Stomach (tissue), 9 donors: Measurements from ENCODE around the gene STXBP5. TPM values are rescaled to one million over a fixed set of nuclear protein-coding genes. Genes with fewer than 3 reads are reported as not detected.

Experiments used
- DNase-seq, 2 donors: peaks; one replicate each; pipeline versions ENCODE4 v3.0.0 to v3.0.0-alpha.2; 2013 to 2019
- H3K27ac ChIP-seq, 5 donors: fragments of 200-600 bp in 4 of 5; sonication (generic) in 4 of 5; one replicate each; pipeline ENCODE4 v1.5.1; 2013 to 2019; ENCODE audit warnings: mild to moderate bottlenecking in 1 of 5, moderate library complexity in 1 of 5
- H3K27me3 ChIP-seq, 3 donors: fragments of 200-600 bp; sonication (generic); one replicate each; pipeline ENCODE4 v1.5.1; 2017 to 2019; ENCODE audit warnings: mixed run types in 1 of 3
- H3K36me3 ChIP-seq, 4 donors: fragments of 200-600 bp; sonication (generic); 1 replicate in 3 of 4; 2 replicates in 1 of 4; pipeline ENCODE4 v1.5.1; 2016 to 2019
- H3K4me1 ChIP-seq, 4 donors: fragments of 200-600 bp; sonication (generic); one replicate each; pipeline ENCODE4 v1.5.1; 2016 to 2019
- H3K4me3 ChIP-seq, 4 donors: fragments of 200-600 bp; sonication (generic) in 3 of 4; one replicate each; pipeline ENCODE4 v1.5.1; 2016 to 2019; ENCODE audit warnings: mild to moderate bottlenecking in 1 of 4
- H3K9me3 ChIP-seq, 4 donors: fragments of 200-600 bp; sonication (generic); one replicate each; pipeline ENCODE4 v1.5.1; 2016 to 2019
- EP300 ChIP-seq: sonication (generic); formaldehyde crosslinking; IDR thresholded peaks from one replicate; pipeline ENCODE4 v1.6.1; 2017; ENCODE audit warnings: antibody characterized with exemption
- POLR2A ChIP-seq, 4 donors: fragments of 450-650 bp; IDR thresholded peaks; one replicate each; pipeline ENCODE4 v1.6.1; 2016; ENCODE audit warnings: antibody characterized with exemption in 4 of 4, control low read depth in 2 of 4, mild to moderate bottlenecking in 1 of 4, moderate library complexity in 1 of 4
- POLR2AphosphoS5 ChIP-seq, 3 donors: sonication (generic); formaldehyde crosslinking; IDR thresholded peaks; one replicate each; pipeline ENCODE4 v1.6.1; 2016; ENCODE audit warnings: antibody characterized with exemption in 3 of 3
- WGBS, 5 donors: extraction: QIAGEN DNeasy Blood & Tissue Kit in 3 of 5; methylation state at CpG; one replicate each; pipeline versions ENCODE4 v1.1.5 to v1.1.7; 2013 to 2018; 5-methylcytosine and 5-hydroxymethylcytosine counted together
- intact Hi-C: fragments of 100-400 bp; cut with DNase I; formaldehyde crosslinking; loops from one replicate; pipeline ENCODE4 v1.15.1; 2023; ENCODE audit warnings: low total_unique reads
- polyA plus RNA-seq, 3 donors: library from polyadenylated mRNA; stranded (reverse); fragments of 200-250 nt; gene quantifications; one replicate each; pipeline ENCODE4 v1.2.3, GENCODE V29; 2013
- total RNA-seq, 5 donors: library from RNA; depleted of rRNA; stranded (reverse); fragments of >200 nt; gene quantifications; one replicate each; pipeline versions ENCODE4 v1.1.0 to v1.2.3, GENCODE V29; 2014 to 2016
- TF ChIP-seq, protein P1 (sequence below), 7 experiments: fragments of 450-650 bp in 4 of 7; fragments of 200-600 bp in 3 of 7; sonication (generic) in 3 of 7; IDR thresholded peaks; one replicate each; pipeline ENCODE4 v1.5.1; 2016 to 2019; ENCODE audit warnings: antibody characterized with exemption in 7 of 7, control low read depth in 2 of 7, mild to moderate bottlenecking in 1 of 7
- donor health status: healthy with polysubstance abuse.
- donor health status: Bipolar disorder and iron deficiency.
- donor health status: healthy.

The STXBP5 gene
- total and polyA plus RNA-seq, 8 donors, result 5.9 to 56.2 (median 15.8) TPM

DNA sequence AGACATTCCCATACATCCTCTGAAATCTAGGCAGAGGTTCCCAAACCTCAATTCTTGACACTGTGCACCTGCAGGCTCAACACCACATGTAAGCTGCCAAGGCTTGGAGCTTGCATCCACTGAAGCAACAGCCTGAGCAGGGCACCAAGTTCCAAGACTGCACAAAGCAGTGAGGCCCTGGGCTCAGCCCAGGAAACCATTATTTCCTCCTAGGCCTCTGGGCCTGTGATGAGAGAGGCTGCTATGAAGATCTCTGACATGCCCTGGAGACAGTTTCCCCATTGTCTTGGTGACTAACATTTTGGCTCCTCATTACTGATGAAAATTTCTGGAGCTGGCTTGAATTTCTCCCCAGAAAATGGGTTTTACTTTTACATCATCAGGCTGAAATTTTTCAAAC is 196.8 kb downstream of the STXBP5 start:
- no peak for DNase-seq
- no peaks in the 10 kb centered on the region for H3K4me1 ChIP-seq
- H3K27ac ChIP-seq, result no peak overlapping the region
- peaks cover 0 to 20% (median 12%) of the 10 kb centered on the region in 4 donors for H3K9me3 ChIP-seq
- H3K4me3 ChIP-seq, result no peak overlapping the region
- no peaks in the 10 kb centered on the region for H3K27me3 ChIP-seq
- H3K36me3 ChIP-seq, result no peaks in the 10 kb centered on the region
- TF ChIP-seq EP300 (no peak), POLR2AphosphoS5 (IDR thresholded peaks at IDR 0.05) (no peak), POLR2A (IDR thresholded peaks at IDR 0.05) (no peak)
- TF ChIP-seq, protein P1, sequence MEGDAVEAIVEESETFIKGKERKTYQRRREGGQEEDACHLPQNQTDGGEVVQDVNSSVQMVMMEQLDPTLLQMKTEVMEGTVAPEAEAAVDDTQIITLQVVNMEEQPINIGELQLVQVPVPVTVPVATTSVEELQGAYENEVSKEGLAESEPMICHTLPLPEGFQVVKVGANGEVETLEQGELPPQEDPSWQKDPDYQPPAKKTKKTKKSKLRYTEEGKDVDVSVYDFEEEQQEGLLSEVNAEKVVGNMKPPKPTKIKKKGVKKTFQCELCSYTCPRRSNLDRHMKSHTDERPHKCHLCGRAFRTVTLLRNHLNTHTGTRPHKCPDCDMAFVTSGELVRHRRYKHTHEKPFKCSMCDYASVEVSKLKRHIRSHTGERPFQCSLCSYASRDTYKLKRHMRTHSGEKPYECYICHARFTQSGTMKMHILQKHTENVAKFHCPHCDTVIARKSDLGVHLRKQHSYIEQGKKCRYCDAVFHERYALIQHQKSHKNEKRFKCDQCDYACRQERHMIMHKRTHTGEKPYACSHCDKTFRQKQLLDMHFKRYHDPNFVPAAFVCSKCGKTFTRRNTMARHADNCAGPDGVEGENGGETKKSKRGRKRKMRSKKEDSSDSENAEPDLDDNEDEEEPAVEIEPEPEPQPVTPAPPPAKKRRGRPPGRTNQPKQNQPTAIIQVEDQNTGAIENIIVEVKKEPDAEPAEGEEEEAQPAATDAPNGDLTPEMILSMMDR (IDR thresholded peaks at IDR 0.05), result no peak
- intact Hi-C loops, result no loop called here

DNA sequence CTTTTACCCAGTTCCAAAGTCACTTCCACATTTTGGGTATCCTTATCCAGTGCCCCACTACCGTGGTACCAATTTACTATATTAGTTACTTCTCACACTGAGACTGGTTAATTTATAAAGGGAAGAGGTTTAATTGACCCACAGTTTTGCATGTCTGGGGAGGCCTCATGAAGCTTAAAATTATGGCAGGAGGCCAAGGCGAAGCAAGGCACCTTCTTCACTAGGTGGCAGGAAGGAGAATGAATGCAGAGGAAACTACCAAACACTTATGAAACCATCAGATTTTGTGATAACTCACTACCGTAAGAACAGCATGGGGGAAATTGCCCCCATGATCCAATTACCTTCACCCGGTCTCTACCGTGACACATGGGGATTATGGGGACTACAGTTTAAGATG is 197.6 kb downstream of the STXBP5 start:
- intact Hi-C loops, result no loop called here
- WGBS, 5 donors, result 93 to 97% (median 96%) methylated on average over 5 of the region's 5 CpGs
- H3K27ac ChIP-seq, result no peak overlapping the region
- H3K4me1 ChIP-seq, result no peaks in the 10 kb centered on the region
- H3K4me3 ChIP-seq, result no peak overlapping the region
- H3K36me3 ChIP-seq, result no peaks in the 10 kb centered on the region
- peaks cover 0 to 20% (median 12%) of the 10 kb centered on the region in 4 donors for H3K9me3 ChIP-seq
- H3K27me3 ChIP-seq, result no peaks in the 10 kb centered on the region
- TF ChIP-seq POLR2AphosphoS5 (IDR thresholded peaks at IDR 0.05) (no peak), POLR2A (IDR thresholded peaks at IDR 0.05) (no peak), EP300 (no peak)
- TF ChIP-seq, protein P1 (IDR thresholded peaks at IDR 0.05), result no peak
- DNase-seq, result no peak

DNA sequence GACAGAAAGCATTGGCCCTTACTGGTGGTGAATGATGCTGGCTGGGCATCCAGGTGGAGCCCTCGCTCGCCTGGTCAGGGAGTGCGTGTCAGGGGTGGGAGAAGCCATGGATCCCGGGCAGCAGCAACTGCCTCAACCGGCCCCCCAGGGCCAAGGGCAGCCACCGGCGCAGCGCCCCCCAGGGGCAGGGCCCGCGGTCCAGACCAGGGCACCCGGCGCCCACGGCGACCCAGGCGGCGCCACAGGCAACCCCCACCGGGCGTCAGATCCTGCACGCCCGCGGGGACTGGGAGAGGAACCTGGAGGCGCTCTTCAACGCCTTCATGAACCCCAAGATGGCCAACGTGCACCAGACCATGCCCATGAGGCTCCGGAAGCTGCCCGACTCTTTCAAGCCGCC is 202.6 kb downstream of the STXBP5 start:
- Histone ChIP-seq H3K4me3 (no peak overlapping the region), H3K9me3 (peaks cover 0 to 6% (median 2%) of the 10 kb centered on the region in 4 donors), H3K27me3 (no peaks in the 10 kb centered on the region), H3K27ac (no peak overlapping the region), H3K4me1 (no peaks in the 10 kb centered on the region), H3K36me3 (no peaks in the 10 kb centered on the region)
- intact Hi-C loops, result no loop called here
- 95 to 99% (median 98%) methylated on average over 12 to 27 of the region's 27 CpGs for WGBS, 5 donors
- TF ChIP-seq POLR2A (IDR thresholded peaks at IDR 0.05) (no peak), EP300 (no peak), POLR2AphosphoS5 (IDR thresholded peaks at IDR 0.05) (no peak)
- TF ChIP-seq, protein P1 (IDR thresholded peaks at IDR 0.05), result no peak
- DNase-seq, result no peak

DNA sequence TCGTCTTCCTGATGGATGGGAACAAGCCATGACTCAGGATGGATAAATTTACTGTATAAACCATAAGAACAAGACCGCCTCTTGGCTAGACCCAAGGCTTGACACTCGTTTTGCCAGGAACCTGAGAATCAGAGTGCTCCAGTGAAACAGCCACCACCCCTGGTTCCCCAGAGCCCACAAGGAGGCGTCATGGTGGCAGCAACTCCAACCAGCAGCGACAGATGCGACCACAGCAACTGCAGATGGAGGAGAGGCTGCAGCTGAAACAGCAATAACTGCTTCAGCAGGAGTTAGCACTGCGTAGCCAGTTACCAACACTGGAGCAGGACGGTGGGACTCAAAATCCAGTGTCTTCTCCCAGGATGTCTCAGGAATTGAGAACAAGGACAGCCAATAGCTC is 203.4 kb downstream of the STXBP5 start:
- intact Hi-C loops, result no loop called here
- Histone ChIP-seq H3K4me3 (no peak overlapping the region), H3K9me3 (no peaks in the 10 kb centered on the region), H3K27me3 (no peaks in the 10 kb centered on the region), H3K27ac (no peak overlapping the region), H3K4me1 (no peaks in the 10 kb centered on the region), H3K36me3 (no peaks in the 10 kb centered on the region)
- TF ChIP-seq POLR2AphosphoS5 (IDR thresholded peaks at IDR 0.05) (no peak), POLR2A (IDR thresholded peaks at IDR 0.05) (no peak), EP300 (no peak)
- TF ChIP-seq, protein P1 (IDR thresholded peaks at IDR 0.05), result no peak
- 77 to 86% (median 83%) methylated on average over 8 of the region's 8 CpGs for WGBS, 5 donors
- DNase-seq, result no peak
